Cardiac muscle cell (in vitro differentiated cells and primary cell): ENCODE measurements around the gene TTLL8. TPM values are rescaled to one million over a fixed set of nuclear protein-coding genes. Genes with fewer than 3 reads are reported as not detected.

Experiments used
- DNase-seq, 2 donors: peaks; one replicate each; pipeline versions ENCODE4 v3.0.0 to v3.0.0-alpha.2; 2010 to 2017; ENCODE audit warnings: low read depth in 1 of 2, low spot score in 1 of 2
- H3K27ac ChIP-seq: fragments of 200-600 bp; sonication (generic); 2 replicates; pipeline ENCODE4 v1.5.1; 2016
- H3K27me3 ChIP-seq: fragments of 200-600 bp; sonication (generic); 2 replicates; pipeline ENCODE4 v1.6.0; 2016; ENCODE audit warnings: control low read depth
- H3K36me3 ChIP-seq: fragments of 200-600 bp; sonication (generic); 2 replicates; pipeline ENCODE4 v1.5.1; 2016; ENCODE audit warnings: control low read depth
- H3K4me1 ChIP-seq: fragments of 200-600 bp; sonication (generic); 2 replicates; pipeline ENCODE4 v1.8.1; 2017; ENCODE audit warnings: low read depth, mild to moderate bottlenecking, mixed run types
- H3K4me3 ChIP-seq: fragments of 200-600 bp; sonication (generic); 2 replicates; pipeline ENCODE4 v1.5.1; 2016; ENCODE audit warnings: mild to moderate bottlenecking
- H3K9me3 ChIP-seq: fragments of 200-600 bp; sonication (generic); 2 replicates; pipeline ENCODE4 v1.5.1; 2017; ENCODE audit warnings: low read depth, mild to moderate bottlenecking, control low read depth
- polyA plus RNA-seq: library from polyadenylated mRNA; unstranded; fragments of >200 nt; fragmentation: Nextera tagmentation; extraction: Ambion mirVana; gene quantifications from 2 replicates; pipeline ENCODE4 v1.2.1, GENCODE V29; 2016
- total RNA-seq: library from RNA; depleted of rRNA; stranded (reverse); fragments of >200 nt; gene quantifications from 2 replicates; pipeline ENCODE4 v1.2.3, GENCODE V29; 2016
- TF ChIP-seq, protein P1 (sequence below): IDR thresholded peaks from 2 replicates; pipeline ENCODE4 v1.5.1; 2012; ENCODE audit warnings: low read depth, mild to moderate bottlenecking, low read length

Gene TTLL8
- total and polyA plus RNA-seq, 2 experiments from 2014 or later = not detected

DNA sequence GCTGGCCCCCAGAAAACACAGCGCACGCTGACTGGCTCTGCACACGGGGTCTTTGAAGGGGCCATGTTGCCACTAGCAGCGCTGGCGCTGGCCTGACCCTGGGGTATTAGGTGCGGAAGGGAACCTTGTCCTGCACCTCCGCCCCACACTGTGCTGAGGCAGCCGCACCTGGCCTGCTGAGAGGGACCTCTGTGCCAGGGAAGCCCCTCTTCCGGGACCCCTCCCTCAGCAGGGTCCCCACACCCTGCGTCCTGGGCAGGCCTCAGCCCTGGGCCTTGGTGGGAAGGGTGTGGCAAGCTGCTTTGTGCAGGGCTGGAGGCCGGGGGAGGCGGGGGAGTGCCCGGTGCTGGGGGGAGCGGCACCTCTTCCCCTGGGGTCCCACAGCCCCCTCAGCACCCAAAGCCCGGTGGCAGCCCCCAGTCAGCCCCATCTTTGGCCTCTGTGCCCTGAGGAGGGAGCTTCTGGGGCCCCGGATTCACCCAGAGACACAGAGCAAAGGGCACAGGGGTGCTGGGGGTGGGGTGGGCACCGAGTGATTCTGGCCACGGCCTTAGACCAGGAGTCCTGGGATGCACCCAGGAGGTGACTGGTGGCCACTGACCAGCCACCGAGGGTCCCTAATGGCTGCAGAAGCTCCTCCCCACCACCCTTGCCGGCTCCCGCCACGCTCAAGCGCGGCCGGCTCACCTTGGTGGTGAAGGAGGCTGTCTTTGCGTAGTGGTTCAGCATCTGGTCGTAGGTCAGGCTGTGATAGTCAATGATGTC lies 11.4 kb downstream of the TTLL8 start:
- H3K4me1 ChIP-seq = no peaks in the 10 kb centered on the region
- peaks cover 2% of the 10 kb centered on the region for H3K27me3 ChIP-seq
- no peaks in the 10 kb centered on the region for H3K9me3 ChIP-seq
- H3K4me3 ChIP-seq = no peak overlapping the region
- H3K36me3 ChIP-seq = no peaks in the 10 kb centered on the region
- no peak overlapping the region for H3K27ac ChIP-seq
- TF ChIP-seq, protein P1, sequence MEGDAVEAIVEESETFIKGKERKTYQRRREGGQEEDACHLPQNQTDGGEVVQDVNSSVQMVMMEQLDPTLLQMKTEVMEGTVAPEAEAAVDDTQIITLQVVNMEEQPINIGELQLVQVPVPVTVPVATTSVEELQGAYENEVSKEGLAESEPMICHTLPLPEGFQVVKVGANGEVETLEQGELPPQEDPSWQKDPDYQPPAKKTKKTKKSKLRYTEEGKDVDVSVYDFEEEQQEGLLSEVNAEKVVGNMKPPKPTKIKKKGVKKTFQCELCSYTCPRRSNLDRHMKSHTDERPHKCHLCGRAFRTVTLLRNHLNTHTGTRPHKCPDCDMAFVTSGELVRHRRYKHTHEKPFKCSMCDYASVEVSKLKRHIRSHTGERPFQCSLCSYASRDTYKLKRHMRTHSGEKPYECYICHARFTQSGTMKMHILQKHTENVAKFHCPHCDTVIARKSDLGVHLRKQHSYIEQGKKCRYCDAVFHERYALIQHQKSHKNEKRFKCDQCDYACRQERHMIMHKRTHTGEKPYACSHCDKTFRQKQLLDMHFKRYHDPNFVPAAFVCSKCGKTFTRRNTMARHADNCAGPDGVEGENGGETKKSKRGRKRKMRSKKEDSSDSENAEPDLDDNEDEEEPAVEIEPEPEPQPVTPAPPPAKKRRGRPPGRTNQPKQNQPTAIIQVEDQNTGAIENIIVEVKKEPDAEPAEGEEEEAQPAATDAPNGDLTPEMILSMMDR = no peak
- DNase-seq = no peak

DNA sequence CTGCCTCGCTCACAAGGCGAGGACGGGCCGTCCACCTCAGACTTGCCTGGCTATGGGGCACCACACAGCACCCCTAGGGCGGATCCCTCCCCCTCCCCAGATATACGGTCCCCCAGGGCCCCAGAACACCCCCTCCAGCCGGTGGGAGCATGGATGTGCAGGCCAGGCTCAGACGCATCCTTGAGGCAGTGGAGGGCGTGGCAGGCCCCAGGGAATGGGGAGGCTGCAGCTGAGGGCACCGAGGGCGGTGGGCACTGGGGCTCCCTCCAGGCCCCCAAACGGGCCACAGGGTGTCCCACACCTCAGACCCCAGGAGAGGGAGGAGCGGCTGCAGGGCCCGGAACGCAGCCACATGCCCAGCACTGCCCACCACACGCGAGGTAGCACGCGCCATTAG lies 12.1 kb downstream of the TTLL8 start:
- H3K4me3 ChIP-seq = no peak overlapping the region
- H3K36me3 ChIP-seq = no peaks in the 10 kb centered on the region
- TF ChIP-seq, protein P1 = no peak
- peaks cover 2% of the 10 kb centered on the region for H3K27me3 ChIP-seq
- H3K4me1 ChIP-seq = no peaks in the 10 kb centered on the region
- H3K9me3 ChIP-seq = no peaks in the 10 kb centered on the region
- no peak for DNase-seq
- H3K27ac ChIP-seq = no peak overlapping the region

DNA sequence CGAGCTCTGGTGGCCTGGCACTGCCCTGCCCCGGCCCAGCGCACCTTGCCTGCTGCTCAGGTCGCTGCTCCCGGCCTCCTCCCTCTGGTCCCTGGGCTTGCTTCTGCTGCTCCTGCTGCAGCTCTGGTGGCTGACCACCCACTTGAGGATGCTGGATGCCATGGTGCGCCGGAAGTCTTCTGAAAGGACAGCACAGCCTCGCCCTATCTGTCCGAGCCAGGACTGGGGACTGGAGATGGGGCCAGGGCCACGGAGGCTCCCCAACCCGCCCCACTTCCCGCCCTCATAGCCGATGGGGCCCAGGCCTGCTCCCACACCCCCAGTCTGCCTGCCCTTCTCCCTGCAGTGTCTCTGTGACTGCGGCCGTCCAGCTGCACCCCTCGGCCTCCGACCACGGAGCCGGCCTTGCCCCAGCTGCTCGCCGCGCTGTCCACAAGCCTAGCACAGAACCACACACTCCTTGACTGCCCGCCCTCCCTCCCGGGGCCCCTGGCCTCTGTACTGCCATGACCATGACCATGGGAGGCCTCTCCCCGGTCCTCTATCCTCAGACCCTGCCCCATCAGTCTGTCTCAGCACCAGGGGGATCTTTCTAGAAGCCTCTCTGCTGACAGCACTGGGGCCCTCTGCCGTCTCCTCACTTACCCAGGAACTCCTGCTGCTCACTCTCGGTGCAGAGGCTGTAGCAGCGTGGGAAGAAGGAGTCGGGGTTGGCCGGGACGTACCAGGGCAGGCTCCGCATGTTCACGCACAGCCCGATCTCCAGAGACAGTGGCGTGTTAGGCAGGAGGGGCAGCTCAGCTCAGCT lies 12.7 kb downstream of the TTLL8 start:
- Histone ChIP-seq H3K27me3 (peaks cover 2% of the 10 kb centered on the region), H3K9me3 (no peaks in the 10 kb centered on the region), H3K4me1 (no peaks in the 10 kb centered on the region), H3K27ac (no peak overlapping the region), H3K36me3 (no peaks in the 10 kb centered on the region), H3K4me3 (no peak overlapping the region)
- no peak for DNase-seq
- TF ChIP-seq, protein P1 = no peak

DNA sequence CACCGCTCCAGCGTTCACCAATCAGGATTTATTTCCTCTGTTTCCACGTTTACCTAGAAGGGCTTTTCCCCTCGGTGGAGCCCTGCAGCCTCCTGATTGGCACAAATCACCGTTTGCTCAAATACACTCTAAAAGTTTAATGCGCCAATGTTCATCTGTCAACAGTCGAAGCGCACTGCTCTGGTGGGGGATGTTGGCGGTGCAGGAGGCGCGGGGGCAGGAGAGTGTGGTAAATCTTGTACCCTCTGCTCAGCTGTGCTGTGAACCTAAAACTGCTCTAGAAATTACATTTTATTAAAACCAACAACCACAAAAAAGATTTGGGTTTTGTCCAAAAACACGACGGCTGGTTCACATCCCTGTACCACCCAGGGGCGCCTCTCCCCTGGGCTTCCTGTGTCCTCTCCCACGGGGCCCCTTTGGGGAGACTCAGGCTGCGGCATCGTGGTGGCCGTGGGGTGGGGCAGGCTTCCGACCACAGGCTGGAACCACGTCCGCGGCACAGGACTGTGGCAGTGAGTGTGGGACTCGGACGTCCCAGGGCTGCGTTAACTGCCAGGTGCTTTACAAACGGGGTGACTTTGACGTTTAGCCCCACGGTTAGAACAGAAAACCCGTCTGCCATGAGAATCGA lies 13.5 kb downstream of the TTLL8 start:
- Histone ChIP-seq H3K36me3 (no peaks in the 10 kb centered on the region), H3K9me3 (no peaks in the 10 kb centered on the region), H3K27me3 (peaks cover 2% of the 10 kb centered on the region), H3K27ac (no peak overlapping the region), H3K4me3 (no peak overlapping the region), H3K4me1 (no peaks in the 10 kb centered on the region)
- DNase-seq = no peak
- TF ChIP-seq, protein P1 = no peak

DNA sequence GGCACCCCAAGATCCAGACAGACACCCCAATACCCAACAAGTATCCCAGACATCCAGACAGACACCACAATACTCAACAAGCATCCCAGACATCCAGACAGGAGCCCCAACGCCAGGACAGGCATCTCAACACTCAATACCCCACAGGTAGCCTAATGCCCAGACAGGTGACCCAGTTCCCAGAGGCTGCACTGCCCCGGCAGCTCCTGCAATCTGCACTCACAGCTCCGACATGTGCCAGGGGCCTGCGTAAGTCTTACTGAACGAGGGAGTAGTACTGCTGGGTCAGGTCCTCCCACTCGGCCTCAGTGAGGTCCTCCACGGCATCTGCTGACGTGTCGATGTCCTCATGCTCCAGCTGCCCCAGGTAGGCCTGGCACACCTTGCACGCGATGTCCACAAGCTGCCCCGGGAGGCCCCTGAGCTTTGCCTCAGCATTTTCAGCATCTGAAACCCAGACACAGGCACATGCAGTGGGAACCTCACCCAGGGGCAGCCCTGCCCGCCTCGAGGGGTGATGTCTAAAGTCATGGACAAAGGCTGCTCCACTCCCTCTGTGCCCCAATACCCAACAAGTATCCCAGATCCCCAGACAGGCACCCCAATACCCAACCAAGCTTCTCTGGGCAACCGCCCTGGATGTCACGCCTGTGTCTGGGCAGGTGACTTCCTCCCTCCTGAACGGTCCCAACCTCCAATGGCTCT lies 16.6 kb downstream of the TTLL8 start:
- Histone ChIP-seq H3K27me3 (peaks cover 2% of the 10 kb centered on the region), H3K9me3 (no peaks in the 10 kb centered on the region), H3K36me3 (no peaks in the 10 kb centered on the region), H3K4me3 (no peak overlapping the region), H3K4me1 (no peaks in the 10 kb centered on the region), H3K27ac (no peak overlapping the region)
- TF ChIP-seq, protein P1 = no peak
- no peak for DNase-seq
